ENCODE data around the gene GAPVD1.

Gene GAPVD1

DNA sequence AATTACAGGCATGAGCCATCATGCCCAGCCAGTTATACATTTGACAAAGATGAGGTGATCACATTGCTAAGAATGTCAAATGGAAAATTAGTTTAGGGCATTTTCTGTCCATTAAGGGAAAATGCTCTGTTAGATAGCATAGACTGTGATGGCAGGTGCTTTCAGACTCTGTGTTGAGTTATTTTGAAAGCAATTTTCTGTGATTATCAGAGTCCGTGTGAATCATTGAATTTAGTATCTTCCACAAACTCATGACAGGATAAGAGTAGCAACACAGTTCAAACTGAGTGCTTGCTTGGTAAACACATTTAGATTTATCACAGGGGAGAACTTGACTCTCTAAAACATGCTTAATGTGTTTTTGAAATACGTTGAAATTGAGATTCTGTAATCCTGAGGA lies 69.0 kb downstream of the GAPVD1 start:
- no peak for DNase-seq (ENCODE audit: insufficient read length)
- no peak for FAIRE-seq
- TF ChIP-seq POLR2A (IDR thresholded peaks at IDR 0.05; ENCODE audit: low read depth, low read length) = no peak
- no peak for TF ChIP-seq POLR2AphosphoS5 (IDR thresholded peaks at IDR 0.05; ENCODE audit: low read depth, low read length)
- TF ChIP-seq TAF1 (IDR thresholded peaks at IDR 0.05; ENCODE audit: borderline replicate concordance, low read depth, low read length) = no peak

DNA sequence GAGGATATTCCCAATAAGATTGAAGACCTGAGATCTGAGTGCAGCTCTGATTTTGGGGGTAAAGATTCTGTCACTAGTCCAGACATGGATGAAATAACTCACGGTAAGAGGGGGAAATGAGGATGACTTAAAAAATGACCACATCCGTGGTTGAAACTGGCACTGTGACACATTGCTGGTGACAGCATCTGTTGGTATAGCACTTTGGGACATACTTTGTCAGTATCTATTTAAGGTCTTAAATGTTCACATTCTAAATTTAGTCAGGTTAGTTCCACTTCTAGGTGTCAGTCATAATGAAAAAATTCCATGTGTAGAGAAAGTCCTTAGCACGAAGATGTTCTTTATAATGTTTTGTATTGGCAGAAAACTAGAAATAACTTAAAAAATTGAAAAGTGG lies 70.9 kb downstream of the GAPVD1 start:
- FAIRE-seq = peak; percentile 67
- peak; percentile 19 for DNase-seq (ENCODE audit: insufficient read length)

DNA sequence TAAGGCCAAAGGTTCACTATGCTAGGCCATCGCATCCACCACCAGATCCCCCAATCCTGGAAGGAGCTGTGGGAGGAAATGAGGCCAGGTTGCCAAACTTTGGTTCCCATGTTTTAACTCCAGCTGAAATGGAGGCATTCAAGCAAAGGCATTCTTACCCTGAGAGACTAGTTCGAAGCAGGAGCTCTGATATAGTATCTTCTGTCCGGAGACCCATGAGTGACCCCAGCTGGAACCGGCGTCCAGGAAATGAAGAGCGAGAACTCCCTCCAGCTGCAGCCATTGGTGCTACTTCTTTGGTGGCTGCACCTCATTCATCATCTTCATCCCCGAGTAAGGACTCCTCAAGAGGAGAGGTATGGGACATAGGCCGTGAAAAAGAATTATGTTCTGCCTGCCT lies 75.6 kb downstream of the GAPVD1 start:
- no peak for TF ChIP-seq TAF1 (IDR thresholded peaks at IDR 0.05; ENCODE audit: borderline replicate concordance, low read depth, low read length)
- FAIRE-seq (no peak), DNase-seq (ENCODE audit: insufficient read length) (no peak)

More for the DNA sequence above, 70.9 kb downstream of the GAPVD1 start:
- TF ChIP-seq TAF1 (IDR thresholded peaks at IDR 0.05; ENCODE audit: borderline replicate concordance, low read depth, low read length) (no peak), POLR2A (IDR thresholded peaks at IDR 0.05; ENCODE audit: low read depth, low read length) (no peak), POLR2AphosphoS5 (IDR thresholded peaks at IDR 0.05; ENCODE audit: low read depth, low read length) (no peak)

DNA sequence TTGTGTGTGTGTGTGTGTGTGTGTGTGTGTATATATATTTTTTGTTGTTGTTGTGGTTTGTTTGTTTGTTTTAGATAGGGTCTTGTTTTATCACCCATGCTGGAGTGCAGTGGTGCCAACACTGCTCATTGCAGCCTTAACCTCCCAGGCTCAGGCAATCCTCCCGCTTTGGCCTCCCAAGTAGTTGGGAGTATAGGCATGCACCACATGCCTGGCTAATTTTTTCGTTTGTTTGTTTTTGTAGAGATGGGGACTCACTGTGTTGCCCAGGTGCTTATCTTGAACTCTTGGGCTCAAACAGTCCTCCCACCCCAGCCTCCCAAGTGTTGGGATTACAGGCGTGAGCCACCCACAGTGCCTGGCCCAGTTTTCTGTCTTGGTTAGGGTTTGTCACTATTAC lies 77.3 kb downstream of the GAPVD1 start:
- no peak for DNase-seq (ENCODE audit: insufficient read length)
- no peak for TF ChIP-seq TAF1 (IDR thresholded peaks at IDR 0.05; ENCODE audit: borderline replicate concordance, low read depth, low read length)
- no peak for FAIRE-seq

DNA sequence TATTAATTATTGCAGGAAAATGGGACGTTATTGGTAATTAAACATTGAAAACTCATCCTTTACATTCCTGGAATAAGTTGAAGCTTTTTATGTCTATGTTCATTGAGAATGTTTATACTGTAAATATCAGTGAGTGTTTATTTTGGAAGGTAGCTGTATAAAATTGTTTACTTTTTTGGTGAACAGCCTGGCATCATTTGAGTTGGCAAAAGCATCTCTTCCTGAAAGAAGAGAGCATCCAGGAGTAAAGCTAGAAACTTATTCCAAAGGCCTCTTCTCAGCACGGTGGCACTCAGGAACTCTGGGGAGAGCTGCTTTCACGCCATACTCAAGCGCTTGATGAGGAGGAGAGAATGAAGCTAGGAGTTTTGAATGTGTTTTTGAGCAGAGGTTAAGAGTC lies 79.9 kb downstream of the GAPVD1 start:
- no peak for DNase-seq (ENCODE audit: insufficient read length)
- TF ChIP-seq POLR2A (IDR thresholded peaks at IDR 0.05; ENCODE audit: low read depth, low read length) (no peak), POLR2AphosphoS5 (IDR thresholded peaks at IDR 0.05; ENCODE audit: low read depth, low read length) (no peak), TAF1 (IDR thresholded peaks at IDR 0.05; ENCODE audit: borderline replicate concordance, low read depth, low read length) (no peak)
- FAIRE-seq = no peak

DNA sequence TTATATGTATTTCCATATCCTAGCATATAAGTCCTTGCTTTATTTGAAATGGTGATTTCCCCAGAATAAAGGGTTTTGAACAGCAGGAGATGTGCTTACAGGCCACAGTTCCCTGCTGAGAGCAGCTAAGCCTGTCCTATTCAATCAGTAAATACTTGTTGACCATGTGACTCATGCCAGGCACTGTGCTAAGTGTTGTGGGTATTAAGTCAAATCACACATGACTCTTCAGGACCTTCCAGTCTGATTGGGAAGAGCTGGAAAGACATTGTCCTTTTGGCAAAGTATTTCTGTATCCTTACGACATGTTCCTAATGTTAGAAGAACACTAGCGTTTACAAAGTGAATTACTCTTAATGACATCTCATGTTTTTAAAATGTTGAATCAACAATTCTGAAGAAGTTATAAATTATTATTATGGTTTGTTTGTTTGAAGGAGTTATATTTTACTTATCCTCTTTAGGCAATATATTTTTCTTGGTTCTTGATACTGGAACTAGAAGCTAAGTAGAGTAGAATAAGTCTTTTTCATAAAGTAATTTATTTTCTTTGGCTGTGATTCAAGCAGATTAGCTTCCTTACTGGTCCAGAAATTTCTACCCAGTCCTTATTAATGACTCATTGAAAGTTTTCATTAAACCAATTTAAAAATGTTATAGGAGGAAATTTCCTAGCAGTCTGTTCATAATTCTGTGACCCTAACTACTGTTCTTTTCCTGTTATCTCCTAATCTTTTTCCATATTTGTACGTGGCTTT lies 82.1 kb downstream of the GAPVD1 start:
- TF ChIP-seq POLR2A (IDR thresholded peaks at IDR 0.05; ENCODE audit: low read depth, low read length) (no peak), POLR2AphosphoS5 (IDR thresholded peaks at IDR 0.05; ENCODE audit: low read depth, low read length) (no peak), TAF1 (IDR thresholded peaks at IDR 0.05; ENCODE audit: borderline replicate concordance, low read depth, low read length) (no peak)
- DNase-seq (ENCODE audit: insufficient read length) (no peak), FAIRE-seq (no peak)

DNA sequence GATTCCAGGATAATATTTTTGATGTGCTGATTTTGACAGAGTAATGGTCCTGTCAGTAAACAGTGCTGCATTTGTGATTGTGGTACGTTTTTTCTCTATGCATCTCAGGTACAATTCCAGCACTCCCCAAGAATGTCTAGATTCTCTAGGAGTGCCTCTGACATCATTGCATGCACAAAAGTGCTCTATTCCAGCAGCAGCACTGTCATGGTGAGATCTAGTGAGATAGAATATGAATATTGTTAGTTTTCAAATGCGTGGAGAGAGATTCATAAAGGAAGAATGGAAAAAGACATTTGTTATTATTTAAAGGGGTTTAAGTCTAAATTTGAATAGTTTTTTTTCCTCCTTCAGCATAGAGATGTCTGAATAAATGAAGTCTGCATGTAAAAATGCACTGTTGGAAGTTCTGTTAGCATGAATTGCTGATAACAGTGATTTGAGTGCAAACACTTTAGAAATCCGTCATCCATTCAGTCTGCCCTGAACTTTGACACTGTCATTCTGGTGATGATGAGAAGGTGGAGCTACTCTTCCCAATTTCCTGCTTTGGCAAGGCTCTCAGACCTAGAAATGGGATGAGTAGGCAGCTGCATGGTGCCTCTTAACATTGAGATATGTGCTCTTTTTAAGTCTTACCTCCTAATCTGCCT lies 84.6 kb downstream of the GAPVD1 start:
- TF ChIP-seq POLR2A (IDR thresholded peaks at IDR 0.05; ENCODE audit: low read depth, low read length) (no peak), TAF1 (IDR thresholded peaks at IDR 0.05; ENCODE audit: borderline replicate concordance, low read depth, low read length) (no peak), POLR2AphosphoS5 (IDR thresholded peaks at IDR 0.05; ENCODE audit: low read depth, low read length) (no peak)
- no peak for DNase-seq (ENCODE audit: insufficient read length)
- no peak for FAIRE-seq

DNA sequence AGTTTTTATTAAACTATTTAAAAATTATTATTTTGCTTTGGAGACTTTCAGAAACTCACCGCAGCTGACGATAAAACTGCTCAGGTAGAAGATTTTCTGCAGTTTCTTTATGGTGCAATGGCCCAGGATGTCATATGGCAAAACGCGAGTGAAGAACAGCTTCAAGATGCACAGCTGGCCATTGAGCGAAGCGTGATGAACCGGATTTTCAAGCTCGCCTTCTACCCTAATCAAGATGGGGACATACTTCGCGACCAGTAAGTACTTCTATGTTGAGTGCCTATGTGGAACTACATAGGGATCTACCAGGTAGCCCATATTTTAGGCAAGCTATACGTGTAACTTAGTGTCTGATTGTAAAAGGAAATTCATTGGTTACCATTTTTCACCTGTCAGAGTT lies 94.0 kb downstream of the GAPVD1 start:
- no peak for TF ChIP-seq POLR2AphosphoS5 (IDR thresholded peaks at IDR 0.05; ENCODE audit: low read depth, low read length)
- no peak for TF ChIP-seq POLR2A (IDR thresholded peaks at IDR 0.05; ENCODE audit: low read depth, low read length)
- TF ChIP-seq TAF1 (IDR thresholded peaks at IDR 0.05; ENCODE audit: borderline replicate concordance, low read depth, low read length) = no peak
- DNase-seq (ENCODE audit: insufficient read length) = no peak
- no peak for FAIRE-seq

DNA sequence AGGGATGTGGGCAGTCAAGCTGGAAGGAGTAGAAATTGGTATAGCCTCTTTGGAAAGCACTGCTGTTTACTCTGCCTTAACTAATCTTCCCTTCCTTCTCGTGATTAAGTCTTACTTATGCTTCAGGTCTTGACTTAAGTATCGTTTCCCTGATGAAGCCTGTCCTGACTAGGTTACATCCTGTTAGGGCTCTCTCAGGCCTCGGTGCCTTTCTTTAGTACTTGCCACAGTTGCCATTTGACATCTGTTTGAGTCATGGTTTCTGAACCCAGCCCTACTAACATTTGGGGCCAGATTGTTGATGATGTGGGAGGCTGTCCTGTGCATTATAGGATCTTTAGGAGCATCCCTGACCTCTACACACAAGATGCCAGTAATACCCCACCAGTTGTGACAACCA lies 94.4 kb downstream of the GAPVD1 start:
- no peak for DNase-seq (ENCODE audit: insufficient read length)
- FAIRE-seq = no peak

DNA sequence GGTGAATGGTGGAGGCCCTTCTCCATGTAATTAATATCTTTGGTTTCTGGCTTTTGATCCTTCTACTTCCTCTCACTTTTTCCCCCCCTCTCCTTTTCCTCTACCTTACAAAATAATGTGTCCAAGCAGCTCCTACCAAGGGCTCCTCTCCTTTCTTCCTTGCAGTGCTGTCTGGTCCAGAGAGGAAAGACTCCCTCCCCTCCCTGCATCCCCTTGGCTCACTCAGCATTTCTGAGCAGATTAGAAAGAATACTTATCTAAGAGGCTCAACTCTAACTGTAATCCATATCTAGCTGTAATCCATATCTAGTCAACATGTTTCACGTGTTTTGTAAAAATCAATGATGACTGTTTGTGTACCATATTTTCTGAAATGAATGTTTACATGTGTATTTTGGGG lies 97.4 kb downstream of the GAPVD1 start:
- TF ChIP-seq POLR2A (IDR thresholded peaks at IDR 0.05; ENCODE audit: low read depth, low read length) (no peak), POLR2AphosphoS5 (IDR thresholded peaks at IDR 0.05; ENCODE audit: low read depth, low read length) (no peak), TAF1 (IDR thresholded peaks at IDR 0.05; ENCODE audit: borderline replicate concordance, low read depth, low read length) (no peak)
- DNase-seq (ENCODE audit: insufficient read length) (no peak), FAIRE-seq (no peak)

More for the DNA sequence above, 94.4 kb downstream of the GAPVD1 start:
- TF ChIP-seq POLR2A (IDR thresholded peaks at IDR 0.05; ENCODE audit: low read depth, low read length) = no peak
- TF ChIP-seq TAF1 (IDR thresholded peaks at IDR 0.05; ENCODE audit: borderline replicate concordance, low read depth, low read length) = no peak
- no peak for TF ChIP-seq POLR2AphosphoS5 (IDR thresholded peaks at IDR 0.05; ENCODE audit: low read depth, low read length)

DNA sequence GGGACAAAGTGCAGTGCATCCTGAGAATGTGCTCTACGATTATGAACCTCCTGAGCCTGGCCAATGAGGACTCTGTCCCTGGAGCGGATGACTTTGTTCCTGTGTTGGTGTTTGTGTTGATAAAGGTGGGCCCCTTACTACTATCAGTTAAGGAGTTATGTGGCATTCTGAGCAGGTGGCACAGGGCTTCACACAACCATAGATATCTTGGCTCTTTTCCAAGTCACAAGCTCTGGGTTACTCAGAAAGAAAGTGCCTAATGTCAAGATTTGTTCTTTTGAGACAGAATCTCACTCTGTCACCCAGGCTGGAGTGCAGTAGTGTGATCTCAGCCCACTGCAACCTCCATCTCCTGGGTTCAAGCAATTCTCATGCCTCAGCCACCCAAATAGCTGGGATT lies 99.0 kb downstream of the GAPVD1 start:
- TF ChIP-seq TAF1 (IDR thresholded peaks at IDR 0.05; ENCODE audit: borderline replicate concordance, low read depth, low read length) (no peak), POLR2AphosphoS5 (IDR thresholded peaks at IDR 0.05; ENCODE audit: low read depth, low read length) (no peak), POLR2A (IDR thresholded peaks at IDR 0.05; ENCODE audit: low read depth, low read length) (no peak)
- DNase-seq (ENCODE audit: insufficient read length) (no peak), FAIRE-seq (no peak)

DNA sequence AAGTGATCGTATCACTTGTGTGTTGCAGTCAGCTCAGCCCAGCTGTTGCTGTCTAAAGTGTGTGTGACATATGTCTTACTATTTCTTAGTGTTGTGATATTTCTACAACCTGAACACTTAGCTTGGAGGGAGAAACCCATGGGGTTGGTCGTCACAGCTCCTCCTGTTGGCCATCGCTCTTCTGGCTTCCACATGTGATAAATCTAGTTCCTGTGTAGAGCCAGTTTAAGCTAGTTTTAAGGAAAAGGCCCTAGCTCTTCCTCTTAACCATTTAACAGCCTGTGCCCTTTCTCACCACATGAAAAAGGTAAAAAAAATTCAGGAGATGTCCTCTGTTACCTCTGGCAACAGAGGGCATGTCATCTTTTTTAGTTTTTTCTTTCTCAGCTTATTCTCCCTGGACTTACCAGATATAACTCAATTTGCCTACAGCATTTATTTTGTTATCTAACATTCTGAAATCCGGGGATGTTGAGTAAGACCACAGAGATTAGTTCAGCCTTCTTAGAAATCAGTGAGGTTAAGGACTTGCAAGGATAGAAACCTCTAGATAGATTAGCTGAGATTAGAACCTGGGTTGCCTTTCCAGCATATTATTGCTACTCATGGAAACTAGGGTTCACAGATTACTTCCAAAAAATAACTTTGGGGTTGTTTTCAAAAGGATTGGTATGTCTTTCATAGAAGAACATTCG lies 100.4 kb downstream of the GAPVD1 start:
- TF ChIP-seq POLR2A (IDR thresholded peaks at IDR 0.05; ENCODE audit: low read depth, low read length) = no peak
- TF ChIP-seq POLR2AphosphoS5 (IDR thresholded peaks at IDR 0.05; ENCODE audit: low read depth, low read length) = no peak
- TF ChIP-seq TAF1 (IDR thresholded peaks at IDR 0.05; ENCODE audit: borderline replicate concordance, low read depth, low read length) = no peak
- FAIRE-seq (no peak), DNase-seq (ENCODE audit: insufficient read length) (no peak)

All from GM12892 (cell line).